HUDEP-2 (cell line): ENCODE measurements around the gene MAP3K14.

Source experiments
- DNase-seq, 76 experiments: peaks; one replicate each; lab custom pipeline; 2025; ENCODE audit not compliant: unreplicated experiment in 76 of 76; lab: John Stamatoyannopoulos, UW

MAP3K14 gene

DNA sequence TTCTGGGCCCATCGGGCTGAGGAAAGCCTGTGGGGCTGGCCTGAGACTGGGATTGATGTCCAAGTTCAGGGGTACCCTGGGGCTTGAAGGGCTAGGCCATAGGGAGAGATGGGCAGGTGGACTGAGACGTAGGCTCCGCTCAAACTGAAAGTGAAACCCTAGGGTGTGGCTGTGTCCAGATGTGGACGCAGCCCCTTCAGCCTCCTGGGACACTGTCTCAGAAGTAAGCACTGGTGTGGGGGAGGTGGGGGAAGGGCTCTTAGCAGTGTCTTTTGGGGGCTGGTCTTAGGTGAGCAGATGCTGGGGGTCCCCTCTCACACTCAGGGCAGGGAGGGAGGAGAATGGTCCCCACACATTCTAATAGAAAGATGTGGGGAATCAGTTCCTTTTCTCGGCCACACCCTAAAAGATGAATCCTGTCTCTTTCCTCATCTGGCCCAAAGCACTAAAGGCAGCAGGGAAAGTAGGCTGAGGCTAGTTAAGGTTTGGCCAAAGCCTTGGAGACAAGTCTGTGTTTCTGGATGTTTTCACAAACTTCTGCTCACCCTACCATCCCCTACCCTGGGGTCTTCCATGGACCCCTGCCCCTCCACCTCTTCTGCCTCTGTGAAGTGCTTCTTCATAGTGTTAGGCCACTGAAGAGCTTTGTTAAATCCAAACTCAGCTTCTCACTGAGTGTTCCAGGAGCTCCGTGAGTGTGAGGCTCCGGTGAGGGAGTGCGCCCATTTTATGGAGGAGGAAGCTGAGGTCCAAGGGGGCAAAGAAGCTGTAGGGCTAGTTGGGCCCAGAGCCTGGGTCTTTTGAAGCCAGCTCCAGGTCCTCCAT lies 89.5 kb downstream of the MAP3K14 start:
- peak in 1 of 76 experiments; percentile 32 for DNase-seq

DNA sequence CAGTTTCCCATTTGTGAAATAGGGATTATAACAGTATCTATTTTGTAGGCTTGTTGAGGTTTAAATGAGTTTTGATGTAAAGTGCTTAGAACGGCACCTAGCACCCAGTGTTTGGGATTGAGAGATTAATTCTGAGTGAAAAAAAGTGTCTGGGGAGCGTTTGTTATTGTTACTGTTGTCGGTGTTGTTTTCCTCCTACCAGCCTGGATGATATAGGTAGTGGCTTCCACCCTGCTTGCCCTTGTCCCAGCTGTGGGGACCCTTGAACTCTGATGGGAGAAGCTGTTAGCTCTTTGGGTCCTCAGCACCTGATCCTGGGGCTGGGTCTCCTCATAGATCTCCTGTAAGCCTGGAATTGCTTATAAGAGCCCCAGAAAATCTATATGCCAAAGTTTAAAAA lies 90.2 kb downstream of the MAP3K14 start:
- DNase-seq: no peak

DNA sequence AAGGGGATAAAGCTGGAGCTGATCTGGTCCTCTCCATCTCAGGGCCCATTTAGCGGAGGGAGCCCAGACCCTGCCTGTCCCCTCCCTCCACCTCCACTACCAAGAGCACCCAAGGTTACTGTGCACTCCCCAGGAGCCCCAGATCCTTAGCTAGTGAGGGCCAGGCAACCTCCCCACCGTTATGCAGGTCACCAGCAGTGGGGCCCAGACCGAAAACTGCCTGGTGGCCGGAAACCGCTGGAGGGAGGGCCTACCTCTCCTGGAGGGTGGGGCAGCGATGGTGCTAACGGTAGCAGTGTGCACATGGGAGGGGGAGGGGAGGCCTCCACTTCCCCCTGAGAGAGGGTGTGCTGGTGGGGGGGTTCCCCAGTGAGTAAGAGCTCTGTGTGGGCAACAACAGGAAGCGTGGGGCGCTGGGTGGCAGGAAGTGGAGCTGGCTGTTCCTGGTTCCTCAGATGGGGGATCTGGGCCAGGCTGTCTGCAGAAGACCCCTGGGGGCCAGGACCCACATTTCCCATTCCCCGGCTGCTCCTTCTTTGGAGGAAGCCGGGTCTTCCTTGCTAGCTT lies 90.8 kb downstream of the MAP3K14 start:
- peak in 70 of 76 experiments; percentile 9 to 92 (median 64) for DNase-seq

DNA sequence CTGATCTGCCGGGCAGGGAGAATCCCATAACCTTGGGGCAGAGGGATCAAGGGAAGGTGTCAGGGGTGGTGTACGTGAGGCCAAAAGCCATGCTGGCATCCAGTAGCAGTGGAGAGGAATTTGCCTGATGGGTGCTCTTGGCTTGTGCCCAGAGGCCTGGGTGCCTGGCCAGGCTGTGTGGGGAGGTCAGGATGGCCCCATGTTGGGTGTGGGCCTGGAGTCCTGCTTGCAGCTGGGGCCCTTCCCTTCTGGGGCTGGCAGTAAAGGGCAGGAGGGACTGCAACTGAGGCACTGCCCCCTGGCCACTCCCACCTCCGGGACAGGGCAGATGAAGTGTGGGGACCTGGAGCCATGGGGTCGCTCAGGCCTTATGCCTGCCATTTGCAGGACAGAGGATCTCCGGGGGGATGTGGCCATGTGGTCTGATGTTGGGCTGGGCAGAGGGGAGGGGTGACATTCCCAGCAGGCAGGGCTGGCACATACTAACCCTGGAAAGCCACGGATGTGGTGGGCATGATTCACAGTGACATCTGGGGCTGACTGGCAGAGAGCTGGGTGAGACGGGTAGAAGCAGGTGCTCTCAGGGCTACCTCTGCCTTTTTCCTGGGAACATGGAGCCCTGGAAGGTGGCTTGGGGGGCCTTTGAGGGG lies 91.6 kb downstream of the MAP3K14 start:
- DNase-seq: peak in 8 of 76 experiments; percentile 10 to 52 (median 33)

DNA sequence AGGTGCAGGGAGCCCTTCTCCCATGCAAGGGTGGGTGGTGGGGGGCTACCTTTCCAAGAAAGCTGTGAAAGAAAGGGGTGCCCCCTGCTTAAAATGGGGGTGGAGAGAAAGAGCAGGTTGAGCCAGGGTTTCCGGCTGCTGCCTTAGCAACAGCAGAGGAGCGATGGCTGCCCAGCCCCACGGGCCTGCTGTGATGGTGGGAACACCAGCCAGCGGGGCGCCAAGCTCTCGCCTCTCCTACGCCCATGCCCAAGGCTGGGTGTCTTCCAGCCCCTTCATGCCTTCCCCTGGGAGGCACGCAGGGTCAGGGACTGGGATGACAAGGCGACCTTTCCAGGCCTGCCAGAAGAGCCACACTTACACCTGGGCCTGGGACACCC lies 92.2 kb downstream of the MAP3K14 start:
- no peak for DNase-seq

DNA sequence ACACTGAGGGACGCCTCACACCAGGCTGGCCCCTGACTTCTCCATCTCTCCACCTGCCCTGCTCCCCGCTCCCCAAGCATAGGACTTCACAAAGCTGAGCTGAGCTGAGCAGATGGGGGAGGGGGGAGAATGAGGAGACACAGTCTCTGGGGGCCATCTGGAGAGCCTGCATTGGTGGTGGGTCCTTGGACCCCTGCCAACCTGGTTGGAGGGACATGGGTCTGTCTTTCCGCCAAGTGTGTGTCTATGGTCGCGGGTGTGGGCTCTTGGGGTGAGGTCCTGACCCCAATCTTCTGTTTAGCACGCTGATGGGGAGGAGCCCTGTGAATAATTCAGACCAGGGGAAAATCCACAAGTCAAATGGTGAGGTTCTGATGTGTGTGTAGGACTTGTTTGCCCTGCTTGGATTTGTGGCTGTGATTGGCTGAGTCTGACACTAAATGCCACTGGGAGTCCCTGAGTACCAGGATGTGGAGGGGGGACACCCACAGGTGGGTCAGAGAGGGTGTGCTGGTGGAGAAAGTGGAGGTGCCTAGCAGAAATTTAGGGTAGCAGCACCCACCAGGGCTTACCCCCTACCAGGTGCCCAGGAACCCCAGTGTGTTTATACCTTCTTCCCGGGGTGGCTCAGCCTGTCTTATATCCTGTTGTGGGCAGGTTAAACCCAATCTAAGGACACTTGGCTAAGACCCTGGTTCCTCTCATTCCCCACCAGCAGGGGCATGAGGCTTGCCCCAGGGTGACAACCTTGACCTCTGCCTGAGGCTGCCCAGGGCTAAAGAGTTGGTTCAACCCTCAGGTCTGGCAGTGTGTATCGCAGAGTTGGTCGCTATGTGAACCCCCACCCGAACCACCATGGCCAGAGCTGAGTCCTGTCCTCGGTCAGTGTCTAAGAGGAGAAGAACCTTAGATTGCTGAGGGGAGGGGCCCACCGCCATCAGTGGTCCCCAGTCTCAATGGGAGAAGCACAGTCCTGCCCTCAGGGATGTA lies 93.0 kb downstream of the MAP3K14 start:
- DNase-seq: peak in 1 of 76 experiments; percentile 15

DNA sequence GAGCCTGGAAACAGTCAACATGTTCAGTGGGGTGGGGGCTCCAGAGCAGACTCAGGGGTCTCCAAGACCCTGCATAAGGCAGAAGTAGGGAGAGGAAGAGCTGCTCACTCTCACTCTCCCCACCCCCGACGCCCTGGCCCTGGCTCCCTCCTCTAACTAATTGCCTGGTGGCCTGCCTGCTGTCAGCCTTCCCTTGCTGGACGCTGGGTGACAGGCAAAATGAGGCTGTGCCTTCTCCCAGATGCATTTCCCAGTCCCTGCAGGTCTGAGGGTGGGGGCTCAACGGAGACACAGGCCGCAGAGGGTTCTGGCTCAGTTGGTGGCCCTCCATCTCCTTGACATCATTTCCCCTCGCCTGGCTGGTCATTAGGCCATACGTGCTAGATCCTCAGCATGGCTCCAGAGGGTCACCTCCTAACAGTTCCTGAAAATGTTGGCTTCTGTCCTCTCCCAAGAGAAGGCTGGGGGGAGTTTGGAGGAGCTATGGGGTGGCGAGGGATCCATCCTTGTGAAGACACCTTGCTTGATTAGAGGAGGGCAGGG lies 93.8 kb downstream of the MAP3K14 start:
- DNase-seq: no peak

DNA sequence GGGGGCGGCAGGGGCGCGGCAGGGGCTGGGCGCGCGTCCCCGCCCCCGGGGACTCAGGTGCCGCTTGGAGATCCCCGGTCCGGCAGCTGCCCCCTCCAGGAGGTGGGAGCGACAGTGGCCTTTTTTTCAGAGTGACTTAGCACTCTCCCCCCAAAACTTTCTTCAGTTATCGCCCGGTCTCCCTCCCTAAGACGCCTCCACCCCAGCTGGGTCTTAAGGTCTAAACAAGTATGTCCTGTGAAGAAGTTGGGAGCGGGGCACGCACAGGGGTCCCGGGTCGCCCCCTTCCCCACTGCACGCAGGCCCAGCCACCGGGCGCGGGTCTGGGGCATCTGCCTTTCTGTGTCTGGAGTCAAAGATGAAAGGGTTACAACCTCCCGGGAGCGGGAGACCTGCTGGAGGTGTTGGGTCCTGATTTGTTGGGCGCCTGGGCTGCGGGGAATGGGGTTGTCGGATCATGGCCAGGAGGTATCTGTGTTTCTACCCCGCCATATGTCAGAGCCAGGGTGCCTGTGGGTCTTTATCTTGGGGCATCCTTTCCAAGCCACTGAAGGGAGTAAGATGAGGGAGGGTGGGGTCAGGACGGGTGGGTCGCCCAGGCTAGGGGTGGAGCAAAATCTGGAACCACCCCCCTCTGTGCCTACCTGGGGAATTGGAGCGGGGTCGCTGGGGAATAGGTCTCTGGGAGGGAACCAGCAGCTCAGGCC lies 94.4 kb downstream of the MAP3K14 start:
- DNase-seq: peak in 35 of 76 experiments; percentile 8 to 58 (median 32)

DNA sequence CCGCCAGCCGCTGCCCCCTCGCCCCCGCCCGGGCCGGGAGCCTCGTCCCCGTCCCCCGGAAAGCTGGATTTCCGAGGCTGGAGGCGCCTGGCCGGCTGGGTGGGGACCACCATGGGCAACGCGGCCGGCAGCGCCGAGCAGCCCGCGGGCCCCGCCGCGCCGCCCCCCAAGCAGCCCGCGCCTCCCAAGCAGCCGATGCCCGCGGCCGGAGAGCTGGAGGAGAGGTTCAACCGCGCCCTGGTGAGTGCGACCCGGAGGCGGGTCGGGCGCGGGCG lies 94.9 kb downstream of the MAP3K14 start:
- no peak for DNase-seq

DNA sequence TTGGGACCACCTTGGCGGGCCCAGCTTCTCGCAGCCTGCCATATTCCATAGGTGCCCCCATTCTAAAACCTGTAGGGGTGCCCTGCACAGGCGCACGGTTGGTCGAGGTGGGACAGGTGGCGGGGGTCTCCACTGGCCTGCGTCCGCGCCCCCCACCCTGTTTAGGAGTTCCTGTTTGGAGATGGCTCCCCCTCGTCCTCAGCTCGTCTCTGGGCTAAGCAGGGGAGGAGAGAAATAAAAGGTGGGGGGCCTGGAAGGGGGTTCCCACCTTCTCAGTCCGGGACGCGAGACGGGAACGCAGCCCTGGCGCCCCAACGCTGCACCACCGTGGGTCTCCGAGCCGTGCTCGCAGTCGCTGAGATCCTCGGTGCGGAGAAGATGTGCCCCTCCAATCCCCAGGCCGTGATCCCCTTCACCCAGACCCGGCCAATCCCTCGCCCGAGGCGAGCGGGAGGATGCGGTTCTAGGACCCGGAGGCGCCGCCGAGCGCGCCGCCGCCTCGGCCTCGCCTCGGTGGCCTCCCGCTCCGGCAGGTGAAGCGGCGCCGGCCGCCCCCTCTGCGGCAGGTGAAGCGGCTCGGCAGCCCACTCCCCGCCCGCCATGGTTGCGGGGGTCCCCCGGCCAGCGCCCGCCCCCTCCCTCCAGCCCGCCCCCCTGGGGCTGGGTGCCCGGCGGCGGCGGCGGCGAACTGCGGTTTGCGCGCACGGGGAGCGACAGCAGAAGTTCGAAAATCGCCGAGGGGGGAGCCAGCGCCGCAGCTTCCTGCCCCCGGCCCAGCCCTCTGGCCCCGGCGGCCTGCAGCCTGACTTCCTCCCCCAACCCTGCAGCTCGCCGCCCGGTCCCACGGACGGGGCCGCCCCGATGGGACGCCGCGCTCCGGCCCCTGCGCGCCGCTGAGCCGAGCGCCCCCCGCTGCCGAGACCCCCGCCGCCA lies 95.5 kb downstream of the MAP3K14 start, which contains the start of gene FMNL1:
TSS of gene FMNL1 (plus strand) at position 805 of the 933 bp plus-strand sequence. CDS start 240 bp downstream, outside the sequence.
- DNase-seq: peak in 3 of 76 experiments; percentile 18 to 29 (median 26)

DNA sequence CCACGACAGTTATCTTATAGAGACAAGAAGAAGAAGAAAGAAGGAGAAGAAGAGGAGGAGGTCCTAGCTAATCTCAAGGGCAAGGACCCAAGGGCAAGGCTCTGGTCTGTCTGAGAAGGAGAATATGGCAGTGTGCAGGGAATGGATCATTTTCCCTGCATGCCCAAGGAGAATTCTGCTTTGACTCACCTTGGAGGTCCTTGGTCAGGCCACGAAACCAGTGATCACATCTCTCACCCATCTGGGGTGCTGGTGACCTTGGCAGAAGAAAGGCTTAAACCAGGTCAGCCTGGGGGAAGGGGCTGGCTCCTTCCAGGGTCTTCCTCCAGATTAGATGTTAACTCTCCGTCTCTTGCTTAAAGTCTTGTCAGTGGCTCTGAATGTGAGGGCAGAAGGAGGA lies 96.7 kb downstream of the MAP3K14 start:
- no peak for DNase-seq

DNA sequence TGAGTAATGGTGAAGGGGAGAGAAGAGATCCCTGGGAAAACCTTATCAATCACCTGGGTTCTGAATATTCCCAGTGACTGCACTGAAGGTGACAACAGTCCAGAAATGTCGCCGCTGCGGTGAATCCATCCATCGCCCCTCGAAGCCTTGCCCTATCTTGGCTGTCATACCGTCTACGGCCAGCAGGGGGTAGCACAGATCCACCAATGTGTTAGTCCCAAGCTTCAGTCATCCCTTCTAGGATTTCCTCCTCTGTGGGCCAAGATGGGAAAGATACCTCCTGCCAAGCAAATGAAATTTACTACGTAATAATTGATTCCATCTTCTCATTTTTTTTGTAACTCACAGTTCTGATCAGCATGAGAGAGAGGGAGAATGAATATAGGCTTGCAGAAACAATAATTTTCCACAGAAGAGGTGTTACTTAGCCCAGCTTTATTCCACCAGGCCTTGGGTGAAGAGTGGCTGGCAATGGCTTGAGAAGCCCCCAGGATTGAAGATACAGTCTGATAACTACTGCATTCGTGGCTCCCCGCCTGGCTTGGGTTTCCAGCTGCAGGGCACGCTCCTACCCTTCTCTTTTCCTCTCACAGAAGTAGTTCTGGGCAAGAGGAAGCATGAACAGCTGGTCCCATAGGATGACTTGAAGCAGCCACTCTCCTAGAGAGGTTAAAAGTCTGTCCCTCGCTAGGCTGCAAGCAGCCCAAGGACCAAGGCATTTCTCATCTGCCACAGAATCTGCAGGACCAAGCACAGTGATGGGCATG lies 97.7 kb downstream of the MAP3K14 start:
- peak in 64 of 76 experiments; percentile 15 to 88 (median 56) for DNase-seq
